NCI-H128 (cell line): Measurements from ENCODE around the gene PCDHB1.

Experiments used
- DNase-seq: peaks from one replicate; lab custom pipeline; 2025; ENCODE audit not compliant: unreplicated experiment; lab: John Stamatoyannopoulos, UW

The PCDHB1 gene

GRCh38 chr5:141050622-141051520, at the start of gene PCDHB1:
TSS of gene PCDHB1 (plus strand) at chr5:141051374. CDS start at chr5:141051471, 97 bp downstream.
- DNase-seq, result peak; percentile 19

- no peak for DNase-seq
Observed at GRCh38 chr5:141001446-141001843, 49.7 kb upstream of the PCDHB1 start.

GRCh38 chr5:141001844-141002604, 49.1 kb upstream of the PCDHB1 start:
- DNase-seq, result no peak

- no peak for DNase-seq
Observed at GRCh38 chr5:141002605-141002965, 48.6 kb upstream of the PCDHB1 start.

GRCh38 chr5:141003031-141003430, 48.1 kb upstream of the PCDHB1 start:
- DNase-seq, result no peak

- DNase-seq, result peak; percentile 9
Observed at GRCh38 chr5:141003791-141004611, 47.2 kb upstream of the PCDHB1 start.

- DNase-seq, result no peak
Observed at GRCh38 chr5:141007791-141008190, 43.4 kb upstream of the PCDHB1 start.

GRCh38 chr5:141010047-141010793, 41.0 kb upstream of the PCDHB1 start:
- DNase-seq, result no peak

GRCh38 chr5:141017943-141018342, 33.2 kb upstream of the PCDHB1 start:
- DNase-seq, result no peak

- no peak for DNase-seq
Observed at GRCh38 chr5:141022384-141022783, 28.8 kb upstream of the PCDHB1 start.

- DNase-seq, result no peak
Observed at GRCh38 chr5:141031006-141031405, 20.2 kb upstream of the PCDHB1 start.

GRCh38 chr5:141032626-141033025, 18.5 kb upstream of the PCDHB1 start:
- DNase-seq, result no peak

- no peak for DNase-seq
Observed at GRCh38 chr5:141039061-141039460, 12.1 kb upstream of the PCDHB1 start.

- DNase-seq, result peak; percentile 67
Observed at GRCh38 chr5:141039517-141039916, 11.7 kb upstream of the PCDHB1 start.

GRCh38 chr5:141040093-141040770, 10.9 kb upstream of the PCDHB1 start:
- DNase-seq, result peak; percentile 64

GRCh38 chr5:141040771-141041426, 10.3 kb upstream of the PCDHB1 start:
- peak; percentile 92 for DNase-seq

- no peak for DNase-seq
Observed at GRCh38 chr5:141041427-141041785, 9.8 kb upstream of the PCDHB1 start.

- DNase-seq, result peak; percentile 3
Observed at GRCh38 chr5:141042555-141042954, 8.6 kb upstream of the PCDHB1 start.

- no peak for DNase-seq
Observed at GRCh38 chr5:141051521-141051866, 320 bp downstream of the PCDHB1 start.

GRCh38 chr5:141077826-141078225, 26.7 kb downstream of the PCDHB1 start:
- no peak for DNase-seq
